GM21423 (cell line): ENCODE data around the gene ZNF599.

Source experiments
- ATAC-seq: cut with Tn5 transposase; IDR thresholded peaks from one replicate; pipeline ENCODE4 v1.9.1; 2021; ENCODE audit warnings: mild to moderate bottlenecking, moderate library complexity; ENCODE audit not compliant: unreplicated experiment

Gene ZNF599

GRCh38 chr19:34744896-34745690 lies 27.9 kb downstream of the ZNF599 start:
- no peak for ATAC-seq

DNA sequence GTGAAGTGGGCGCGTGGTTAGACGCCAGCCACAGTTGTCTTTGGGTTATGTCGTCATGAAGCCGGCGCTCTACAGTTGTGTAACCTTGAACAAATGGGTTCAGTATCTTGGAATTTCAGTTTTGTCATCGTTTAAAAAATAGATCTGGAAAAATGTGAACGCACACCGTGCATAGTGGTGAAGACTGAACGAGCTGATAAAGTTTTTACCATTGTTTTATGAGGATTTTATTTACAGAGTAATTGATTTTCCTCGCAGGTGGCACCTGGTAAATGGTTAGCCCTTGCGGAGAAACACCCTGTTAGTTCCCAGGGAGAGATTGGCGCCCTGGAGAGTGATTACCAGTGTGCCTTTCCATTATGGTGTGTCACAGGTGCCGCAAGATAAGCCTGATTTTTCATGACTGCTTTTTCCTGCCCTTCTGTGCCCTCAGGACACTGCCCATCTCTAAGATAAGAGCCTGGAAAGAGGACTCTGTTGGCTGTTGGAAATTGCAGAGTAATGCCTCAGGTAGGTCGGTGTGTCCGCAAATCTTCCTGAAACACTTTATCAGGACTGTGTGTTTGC lies 38.4 kb downstream of the ZNF599 start:
- no peak for ATAC-seq

DNA sequence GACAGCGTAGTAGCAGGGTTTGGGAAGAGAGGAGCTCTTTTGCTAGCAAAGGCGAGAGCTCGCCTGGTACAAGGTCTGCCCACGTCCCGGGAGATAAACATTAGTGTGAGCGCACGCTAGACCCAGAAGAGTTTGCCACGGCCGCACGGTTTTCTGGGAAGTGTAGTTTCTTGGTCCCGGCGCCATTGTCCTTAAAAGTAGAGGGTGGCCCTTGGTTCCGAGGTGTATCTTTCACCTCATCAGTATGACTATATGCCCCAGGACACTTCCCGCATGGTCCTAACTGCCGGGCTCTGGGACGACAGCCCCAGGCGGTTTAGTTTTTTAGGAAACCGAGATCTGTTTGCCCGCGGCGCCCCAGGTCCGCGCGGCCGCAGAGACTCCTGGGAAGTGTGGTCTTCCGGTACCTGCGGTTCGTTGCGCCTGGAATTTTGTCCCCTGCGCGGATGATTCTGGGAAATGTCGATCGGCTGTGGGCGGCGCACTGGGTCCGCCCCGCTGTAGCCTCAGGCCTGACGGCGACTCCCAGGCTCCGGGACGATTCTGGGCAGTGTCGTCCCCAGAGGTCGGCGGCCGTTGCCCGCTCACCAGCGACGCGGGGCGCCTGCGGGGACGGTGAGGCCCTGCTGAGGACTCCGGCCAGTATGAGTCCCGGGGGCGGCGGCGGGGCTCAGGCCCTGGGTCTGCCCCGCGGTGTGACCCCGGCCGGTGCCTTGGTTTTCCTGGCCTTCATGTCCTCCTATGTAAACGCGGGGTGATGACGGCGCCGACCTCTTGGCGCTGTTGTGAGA lies 39.1 kb downstream of the ZNF599 start, which contains the start of gene ZNF181:
Gene ZNF181 (plus strand): TSS at position 498 of the 791 bp plus-strand sequence. CDS start 795 bp downstream, outside the sequence.
- peak; percentile 79 for ATAC-seq

DNA sequence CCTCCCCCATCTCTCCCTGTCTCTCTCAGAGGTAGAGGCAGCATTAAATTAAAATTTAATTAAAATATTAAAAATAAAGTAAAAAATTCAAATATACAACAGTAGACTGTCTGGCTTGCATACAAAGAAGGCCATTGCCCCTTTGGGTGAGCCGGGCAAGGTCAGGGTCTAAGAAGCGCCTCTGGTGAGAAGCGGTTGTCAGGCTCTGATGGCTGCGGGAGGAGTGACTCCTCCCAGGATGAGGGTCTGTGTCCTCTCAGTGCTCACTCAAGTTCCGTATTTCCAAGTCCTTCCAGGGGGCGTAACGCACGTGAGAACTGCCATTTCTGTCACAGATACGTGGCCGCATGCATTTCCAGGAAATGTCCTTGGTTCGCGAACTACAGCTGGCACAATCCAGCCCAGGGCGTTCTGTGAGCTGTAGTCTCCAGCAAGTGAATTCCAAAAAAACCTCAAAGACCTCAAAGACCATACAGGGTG lies 39.7 kb downstream of the ZNF599 start:
- ATAC-seq = peak; percentile 16

- ATAC-seq = no peak
Measured at GRCh38 chr19:34732612-34733211, 40.3 kb downstream of the ZNF599 start.

- ATAC-seq = no peak
Measured at GRCh38 chr19:34731964-34732363, 41.1 kb downstream of the ZNF599 start.

- no peak for ATAC-seq
Measured at GRCh38 chr19:34731019-34731829, 41.8 kb downstream of the ZNF599 start.

GRCh38 chr19:34725400-34725799 lies 47.6 kb downstream of the ZNF599 start:
- no peak for ATAC-seq

GRCh38 chr19:34722353-34722752 lies 50.7 kb downstream of the ZNF599 start:
- ATAC-seq = no peak

- ATAC-seq = no peak
Measured at GRCh38 chr19:34715357-34715756, 57.7 kb downstream of the ZNF599 start.

DNA sequence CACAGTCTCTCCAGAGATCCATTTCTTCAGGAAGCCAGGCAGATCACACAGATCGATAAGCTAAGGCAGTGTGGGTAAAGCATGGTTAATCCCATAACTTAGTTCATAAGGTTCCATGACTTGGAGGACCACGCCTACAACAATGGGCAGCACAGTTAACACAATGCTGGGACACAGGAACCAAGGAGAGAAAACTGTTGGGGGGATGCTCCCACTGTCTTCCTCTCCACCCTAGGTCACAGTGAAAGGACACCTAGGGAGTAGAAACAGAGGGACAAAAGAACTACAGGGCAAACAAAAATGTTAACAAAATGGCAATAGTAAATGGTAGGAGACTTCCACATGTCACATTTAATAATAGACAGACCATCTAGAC lies 59.8 kb downstream of the ZNF599 start:
- ATAC-seq = no peak

DNA sequence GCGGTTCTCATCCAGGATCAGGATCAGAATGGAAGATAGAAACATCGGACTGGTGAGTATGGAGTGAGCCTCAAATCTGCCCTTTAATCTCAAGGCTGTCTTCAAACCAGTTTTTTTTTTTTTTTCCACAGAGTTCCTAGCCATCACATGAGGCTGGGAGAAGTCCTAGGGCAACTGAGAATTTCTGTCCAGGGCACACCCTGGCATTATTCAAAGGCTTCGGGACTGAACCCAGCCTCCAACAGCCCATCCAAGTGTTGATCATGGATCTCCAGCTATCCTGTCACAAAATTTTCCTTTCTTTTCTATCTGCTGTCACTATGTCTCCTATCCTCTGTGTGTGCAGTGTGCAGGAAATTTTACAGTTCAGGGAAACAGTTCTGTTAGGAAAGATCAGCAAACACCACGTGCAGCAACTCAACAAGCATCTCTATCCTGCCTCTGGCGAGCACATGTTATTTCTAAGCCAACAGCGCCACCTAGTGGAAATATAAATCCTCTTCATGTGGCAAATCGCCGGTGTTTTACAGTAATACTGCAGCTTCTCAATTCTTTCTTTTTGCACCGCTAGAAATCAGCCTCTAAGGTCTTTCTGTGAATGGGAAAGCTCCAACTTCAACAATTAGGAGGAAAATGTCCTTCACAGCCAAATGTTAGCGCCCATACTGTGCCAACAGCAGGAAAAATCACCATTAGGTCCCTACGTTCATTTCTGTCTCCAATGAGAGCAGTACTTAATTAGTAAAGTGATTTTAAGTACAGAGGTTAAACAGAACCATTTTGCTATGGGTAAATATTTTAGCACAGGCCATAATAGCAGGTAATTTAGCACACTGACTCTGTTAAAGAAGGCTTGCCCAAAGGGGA lies 60.4 kb downstream of the ZNF599 start:
- no peak for ATAC-seq

- no peak for ATAC-seq
Measured at GRCh38 chr19:34711890-34712289, 61.1 kb downstream of the ZNF599 start.
